Mesenchymal stem cell (in vitro differentiated cells and primary cell): ENCODE measurements around the gene ERGIC2.

Source experiments
- DNase-seq: peaks from one replicate; pipeline ENCODE4 v3.0.0-alpha.2; 2013
- H2AFZ ChIP-seq: one replicate; pipeline ENCODE4 v1.6.1; 2013; ENCODE audit warnings: low read depth, mild to moderate bottlenecking, control low read depth, inconsistent platforms, low read length, moderate library complexity
- H2AK5ac ChIP-seq: 2 replicates; pipeline ENCODE4 v1.6.1; 2013; ENCODE audit warnings: low read length, moderate library complexity, mild to moderate bottlenecking, inconsistent platforms; ENCODE audit not compliant: severe bottlenecking
- H2BK120ac ChIP-seq: one replicate; pipeline ENCODE4 v1.6.1; 2013; ENCODE audit warnings: low read depth, mild to moderate bottlenecking, inconsistent platforms, low read length, moderate library complexity
- H2BK12ac ChIP-seq, 2 experiments: one replicate each; pipeline ENCODE4 v1.6.1; 2013; ENCODE audit warnings: inconsistent platforms in 2 of 2, low read length in 2 of 2, mild to moderate bottlenecking in 2 of 2, moderate library complexity in 2 of 2, control low read depth in 1 of 2
- H2BK15ac ChIP-seq: one replicate; pipeline ENCODE4 v1.6.1; 2013; ENCODE audit warnings: mild to moderate bottlenecking, low read depth, inconsistent platforms; ENCODE audit not compliant: poor library complexity, severe bottlenecking
- H2BK5ac ChIP-seq: 2 replicates; pipeline ENCODE4 v1.6.1; 2013; ENCODE audit warnings: low read depth, mild to moderate bottlenecking, low read length, control low read depth, inconsistent platforms; ENCODE audit not compliant: poor library complexity, severe bottlenecking
- H3K14ac ChIP-seq, 2 experiments: one replicate each; pipeline ENCODE4 v1.6.1; 2013; ENCODE audit warnings: inconsistent platforms in 2 of 2, low read length in 2 of 2, control low read depth in 1 of 2, mild to moderate bottlenecking in 1 of 2, moderate library complexity in 1 of 2
- H3K18ac ChIP-seq, 2 experiments: one replicate each; pipeline ENCODE4 v1.6.1; 2013; ENCODE audit warnings: inconsistent platforms in 2 of 2, low read length in 2 of 2, control low read depth in 1 of 2, low read depth in 1 of 2, mild to moderate bottlenecking in 1 of 2
- H3K23ac ChIP-seq, 2 experiments: one replicate each; pipeline ENCODE4 v1.6.1; 2013; ENCODE audit warnings: inconsistent platforms in 2 of 2, low read length in 2 of 2, mild to moderate bottlenecking in 2 of 2, moderate library complexity in 2 of 2, control low read depth in 1 of 2
- H3K27ac ChIP-seq: 2 replicates; pipeline ENCODE4 v1.5.1; 2013; ENCODE audit warnings: mild to moderate bottlenecking, moderate library complexity, low read length, control low read depth, inconsistent platforms; ENCODE audit not compliant: poor library complexity, severe bottlenecking
- H3K27me3 ChIP-seq, 2 experiments: 2 replicates each; pipeline versions ENCODE4 v1.6.1 to v1.7.0; 2013; ENCODE audit warnings: low read length in 2 of 2, mild to moderate bottlenecking in 2 of 2, moderate library complexity in 2 of 2, control low read depth in 1 of 2, inconsistent platforms in 1 of 2; ENCODE audit not compliant: control insufficient read depth in 1 of 2, insufficient read depth in 1 of 2
- H3K36me3 ChIP-seq, 2 experiments: 2 replicates each; pipeline versions ENCODE4 v1.6.1 to v1.7.0; 2013; ENCODE audit warnings: low read length in 2 of 2, control low read depth in 1 of 2, inconsistent platforms in 1 of 2, low read depth in 1 of 2, mild to moderate bottlenecking in 1 of 2; ENCODE audit not compliant: insufficient read depth in 2 of 2, control insufficient read depth in 1 of 2
- H3K4ac ChIP-seq, 2 experiments: one replicate each; pipeline ENCODE4 v1.6.1; 2013; ENCODE audit warnings: inconsistent platforms in 2 of 2, low read length in 2 of 2, mild to moderate bottlenecking in 2 of 2, moderate library complexity in 2 of 2, control low read depth in 1 of 2, low read depth in 1 of 2
- H3K4me1 ChIP-seq: 2 replicates; pipeline ENCODE4 v1.6.1; 2013; ENCODE audit warnings: low read depth, low read length, control low read depth; ENCODE audit not compliant: control insufficient read depth, insufficient read depth
- H3K4me2 ChIP-seq: 2 replicates; pipeline ENCODE4 v1.6.1; 2013; ENCODE audit warnings: low read length, mild to moderate bottlenecking, inconsistent platforms; ENCODE audit not compliant: poor library complexity, severe bottlenecking
- H3K4me3 ChIP-seq, 2 experiments: 2 replicates each; pipeline versions ENCODE4 v1.5.1 to v1.7.0; 2013; ENCODE audit warnings: low read length in 2 of 2, mild to moderate bottlenecking in 2 of 2, control low read depth in 1 of 2, low read depth in 1 of 2; ENCODE audit not compliant: insufficient read depth in 1 of 2
- H3K79me1 ChIP-seq: replicated peaks from 2 replicates; pipeline ENCODE4 v1.6.1; 2013; ENCODE audit warnings: mild to moderate bottlenecking, control low read depth, low read length, inconsistent platforms; ENCODE audit not compliant: poor library complexity, severe bottlenecking
- H3K9ac ChIP-seq: 2 replicates; pipeline ENCODE4 v1.7.0; 2013; ENCODE audit warnings: mild to moderate bottlenecking, low read length, moderate library complexity
- H3K9me3 ChIP-seq: 2 replicates; pipeline ENCODE4 v1.7.0; 2013; ENCODE audit warnings: mild to moderate bottlenecking, low read length; ENCODE audit not compliant: control insufficient read depth
- H4K8ac ChIP-seq: one replicate; pipeline ENCODE4 v1.6.1; 2013; ENCODE audit warnings: inconsistent platforms, mild to moderate bottlenecking, low read length, moderate library complexity
- H4K91ac ChIP-seq: one replicate; pipeline ENCODE4 v1.6.1; 2013; ENCODE audit warnings: mild to moderate bottlenecking, low read length, inconsistent platforms
- WGBS: methylation state at CpG from one replicate; pipeline ENCODE4 v1.1.7; 2013; ENCODE audit warnings: mixed read lengths; 5-methylcytosine and 5-hydroxymethylcytosine counted together

Gene ERGIC2

GRCh38 chr12:29365091-29365490 is 15.9 kb downstream of the ERGIC2 start:
- no peak overlapping the region for H4K8ac ChIP-seq
- H3K27ac ChIP-seq, result no peak overlapping the region
- H4K91ac ChIP-seq, result no peak overlapping the region
- H2BK120ac ChIP-seq, result no peak overlapping the region
- H3K27me3 ChIP-seq, result no peaks in the 10 kb centered on the region
- peaks cover 3 to 75% of the 10 kb centered on the region in 2 experiments for H3K36me3 ChIP-seq
- no peak overlapping the region for H2BK5ac ChIP-seq
- no peak overlapping the region for H2BK12ac ChIP-seq
- H3K18ac ChIP-seq, result no peak overlapping the region
- WGBS, result no CpG with 5 or more reads among the region's 2 CpGs
- DNase-seq, result no peak
- no peak overlapping the region for H3K4ac ChIP-seq
- no peak overlapping the region for H3K4me3 ChIP-seq
- H3K14ac ChIP-seq, result no peak overlapping the region
- H3K4me2 ChIP-seq, result no peak overlapping the region
- H2AK5ac ChIP-seq, result no peak overlapping the region
- H3K9ac ChIP-seq, result no peak overlapping the region
- H3K4me1 ChIP-seq, result no peaks in the 10 kb centered on the region
- no peak overlapping the region for H3K23ac ChIP-seq
- peaks cover 3% of the 10 kb centered on the region for H3K9me3 ChIP-seq
- H2AFZ ChIP-seq, result no peak overlapping the region
- H2BK15ac ChIP-seq, result no peak overlapping the region
- peaks cover 5% of the 10 kb centered on the region for H3K79me1 ChIP-seq

DNA sequence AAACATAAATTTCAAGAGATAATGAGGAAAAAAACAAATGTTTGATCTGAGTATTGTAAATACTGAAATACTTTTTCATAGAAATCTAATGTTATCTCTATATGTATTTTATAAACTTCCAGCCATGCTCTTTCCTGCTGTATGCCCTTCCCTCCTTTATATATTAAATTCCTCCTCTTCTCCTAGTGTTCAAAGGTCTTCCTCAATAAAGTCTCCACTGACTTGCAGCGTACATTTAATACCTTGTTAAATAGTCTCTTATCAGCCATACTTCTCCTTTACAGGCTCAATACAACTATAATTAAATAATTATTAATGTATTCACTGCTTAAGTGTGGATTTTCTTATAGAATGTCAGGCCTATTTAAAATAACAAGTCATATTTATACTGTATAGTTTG is 26.0 kb downstream of the ERGIC2 start:
- Histone ChIP-seq H3K27ac (no peak overlapping the region), H3K23ac (no peak overlapping the region), H3K27me3 (no peaks in the 10 kb centered on the region), H2BK5ac (no peak overlapping the region), H2AFZ (no peak overlapping the region), H2BK12ac (no peak overlapping the region), H3K18ac (no peak overlapping the region), H3K4ac (no peak overlapping the region), H4K8ac (no peak overlapping the region), H3K4me3 (no peak overlapping the region), H3K14ac (no peak overlapping the region), H2BK15ac (no peak overlapping the region), H2BK120ac (no peak overlapping the region), H2AK5ac (no peak overlapping the region), H3K9me3 (no peaks in the 10 kb centered on the region), H3K4me2 (no peak overlapping the region), H3K9ac (no peak overlapping the region), H4K91ac (no peak overlapping the region), H3K4me1 (no peaks in the 10 kb centered on the region), H3K36me3 (peaks cover 9 to 71% of the 10 kb centered on the region in 2 experiments), H3K79me1 (peaks cover 4% of the 10 kb centered on the region)
- no peak for DNase-seq
- no CpG with 5 or more reads among the region's 1 CpG for WGBS

- H2BK5ac ChIP-seq, result no peak overlapping the region
- no peak overlapping the region for H2BK120ac ChIP-seq
- no peak overlapping the region for H2AFZ ChIP-seq
- H3K4me2 ChIP-seq, result no peak overlapping the region
- peak; percentile 30 for DNase-seq
- H3K4me1 ChIP-seq, result no peaks in the 10 kb centered on the region
- H4K91ac ChIP-seq, result no peak overlapping the region
- H3K27ac ChIP-seq, result no peak overlapping the region
- no peak overlapping the region for H2BK15ac ChIP-seq
- H4K8ac ChIP-seq, result no peak overlapping the region
- H3K18ac ChIP-seq, result no peak overlapping the region
- H3K4me3 ChIP-seq, result no peak overlapping the region
- H3K36me3 ChIP-seq, result peaks cover 10 to 62% of the 10 kb centered on the region in 2 experiments
- H2BK12ac ChIP-seq, result no peak overlapping the region
- no peak overlapping the region for H3K23ac ChIP-seq
- H3K9ac ChIP-seq, result no peak overlapping the region
- H3K79me1 ChIP-seq, result peaks cover 1% of the 10 kb centered on the region
- H3K4ac ChIP-seq, result no peak overlapping the region
- H3K27me3 ChIP-seq, result no peaks in the 10 kb centered on the region
- no peaks in the 10 kb centered on the region for H3K9me3 ChIP-seq
- no peak overlapping the region for H2AK5ac ChIP-seq
- H3K14ac ChIP-seq, result no peak overlapping the region
Observed at GRCh38 chr12:29350080-29350479, 30.9 kb downstream of the ERGIC2 start.

- Histone ChIP-seq H3K27me3 (no peaks in the 10 kb centered on the region), H3K4ac (no peak overlapping the region), H2BK12ac (no peak overlapping the region), H3K9ac (no peak overlapping the region), H3K36me3 (peaks cover 8 to 70% of the 10 kb centered on the region in 2 experiments), H3K9me3 (no peaks in the 10 kb centered on the region), H3K4me3 (no peak overlapping the region), H3K18ac (no peak overlapping the region), H2AK5ac (no peak overlapping the region), H3K79me1 (no peaks in the 10 kb centered on the region), H2BK120ac (no peak overlapping the region), H3K27ac (no peak overlapping the region), H4K8ac (no peak overlapping the region), H2BK15ac (no peak overlapping the region), H2AFZ (no peak overlapping the region), H3K23ac (no peak overlapping the region), H3K4me1 (no peaks in the 10 kb centered on the region), H3K4me2 (no peak overlapping the region), H3K14ac (no peak overlapping the region), H2BK5ac (no peak overlapping the region), H4K91ac (no peak overlapping the region)
- DNase-seq, result peak; percentile 42
- WGBS, result 100% methylated on average over 1 of the region's 3 CpGs
Observed at GRCh38 chr12:29346769-29347421, 34.1 kb downstream of the ERGIC2 start.
